H1 (cell line): ENCODE measurements around the gene MARCHF2. TPM values are rescaled to one million over a fixed set of nuclear protein-coding genes. Genes with fewer than 3 reads are reported as not detected.

Experiments used
- ASH2L ChIP-seq: fragments of 200-600, 300-600 bp; sonication (generic); IDR thresholded peaks from one replicate; pipeline ENCODE4 v1.7.1; 2017; ENCODE audit warnings: low read length
- CTBP2 ChIP-seq: IDR thresholded peaks from 2 replicates; pipeline ENCODE4 v1.7.0; 2011; ENCODE audit warnings: borderline replicate concordance, mild to moderate bottlenecking, moderate library complexity, mixed read lengths, low read length; ENCODE audit not compliant: insufficient read depth, insufficient read length
- EP300 ChIP-seq, 2 experiments: IDR thresholded peaks; 1 replicate in 1 of 2; 2 replicates in 1 of 2; pipeline ENCODE4 v1.6.1; 2011 to 2012; ENCODE audit warnings: low read depth in 2 of 2, low read length in 2 of 2, mild to moderate bottlenecking in 2 of 2, borderline replicate concordance in 1 of 2, inconsistent platforms in 1 of 2, moderate library complexity in 1 of 2
- RXRA ChIP-seq: IDR thresholded peaks from 2 replicates; pipeline ENCODE4 v1.6.1; 2011; ENCODE audit warnings: low read depth, mild to moderate bottlenecking, low read length, moderate library complexity; ENCODE audit not compliant: insufficient read depth
- polyA plus RNA-seq, 7 experiments: library from polyadenylated mRNA; depleted of rRNA in 3 of 7; stranded (reverse) in 5 of 7; unstranded in 2 of 7; fragments of >200 nt in 5 of 7; fragments of 200-250 nt in 2 of 7; gene quantifications; 1 replicate in 5 of 7; 2 replicates in 1 of 7; 4 replicates in 1 of 7; pipeline versions ENCODE4 v1.2.1 to v1.2.3, GENCODE V29; 2011 to 2013; ENCODE audit warnings: missing spikeins in 2 of 7, mixed read lengths in 2 of 7
- total RNA-seq: library from RNA; stranded (reverse); fragmentation: NEBNext Ultra II Directional; extraction: Animal tissue kit (Norgen Biotek cat#: 25700); gene quantifications from 2 replicates; pipeline ENCODE4 v1.2.1, GENCODE V29; 2021

Gene MARCHF2
- total and polyA plus RNA-seq, 2 of the 8 experiments (the other 6 are each of a cell fraction or from before 2014, with no cell fraction given): 18.5 to 46.2 TPM

DNA sequence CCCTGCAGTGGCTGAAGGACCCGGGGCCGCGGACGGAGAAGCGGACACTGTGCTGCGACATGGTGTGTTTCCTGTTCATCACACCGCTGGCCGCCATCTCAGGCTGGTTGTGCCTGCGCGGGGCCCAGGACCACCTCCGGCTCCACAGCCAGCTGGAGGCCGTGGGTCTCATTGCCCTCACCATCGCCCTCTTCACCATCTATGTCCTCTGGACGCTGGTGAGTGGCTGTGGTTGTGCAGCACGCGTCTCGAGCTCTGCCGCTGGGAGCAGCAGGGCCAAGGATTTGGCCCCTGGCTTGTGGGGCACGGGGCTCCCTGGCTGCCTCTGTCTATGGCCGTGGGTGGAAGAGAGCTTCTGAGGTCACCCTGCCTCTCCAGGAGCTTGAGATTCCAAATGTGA lies 17.5 kb downstream of the MARCHF2 start (continued):
- TF ChIP-seq EP300 (IDR thresholded peaks at IDR 0.05; ENCODE audit: borderline replicate concordance in 1 of 2, low read depth in 2 of 2, low read length in 2 of 2) (no peak), CTBP2 (no peak), RXRA (no peak), ASH2L (no peak)
